Gastrocnemius medialis (tissue), 4 donors: ENCODE data around the gene ZNF529. TPM values are rescaled to one million over a fixed set of nuclear protein-coding genes. Genes with fewer than 3 reads are reported as not detected.

Experiments
- ATAC-seq, 2 donors: fragments of 150-250 bp; one replicate each; pipeline ENCODE4 v1.9.1; 2016
- DNase-seq, 2 donors: peaks; one replicate each; pipeline ENCODE4 v3.0.0-alpha.2; 2019
- H3K27ac ChIP-seq, 4 donors: fragments of 200-600 bp; sonication (generic); 1 replicate in 1 of 4; 2 replicates in 3 of 4; pipeline ENCODE4 v1.5.1; 2016 to 2018; ENCODE audit warnings: mild to moderate bottlenecking in 2 of 4, moderate library complexity in 1 of 4
- H3K27me3 ChIP-seq, 3 donors: fragments of 200-600 bp; sonication (generic) in 2 of 3; 1 replicate in 1 of 3; 2 replicates in 2 of 3; pipeline versions ENCODE4 v1.5.1 to v1.6.0; 2016 to 2019; ENCODE audit warnings: mild to moderate bottlenecking in 1 of 3, moderate library complexity in 1 of 3
- H3K36me3 ChIP-seq, 2 donors: fragments of 200-600 bp; sonication (generic) in 1 of 2; one replicate each; pipeline ENCODE4 v1.5.1; 2017 to 2018
- H3K4me1 ChIP-seq, 2 donors: fragments of 200-600 bp; sonication (generic) in 1 of 2; one replicate each; pipeline ENCODE4 v1.5.1; 2016 to 2017; ENCODE audit warnings: mild to moderate bottlenecking in 2 of 2
- H3K4me3 ChIP-seq, 4 donors: fragments of 200-600 bp; sonication (generic) in 3 of 4; 1 replicate in 1 of 4; 2 replicates in 3 of 4; pipeline ENCODE4 v1.5.1; 2016 to 2019; ENCODE audit warnings: mild to moderate bottlenecking in 2 of 4
- H3K9me3 ChIP-seq, 3 donors: fragments of 200-600 bp; sonication (generic) in 2 of 3; 1 replicate in 1 of 3; 2 replicates in 2 of 3; pipeline ENCODE4 v1.5.1; 2016 to 2019
- CTCF ChIP-seq, 5 experiments: fragments of 450-650 bp in 3 of 5; fragments of 200-600 bp in 2 of 5; sonication (generic) in 2 of 5; IDR thresholded peaks in 4 of 5; conservative IDR thresholded peaks in 1 of 5; 1 replicate in 4 of 5; 2 replicates in 1 of 5; pipeline ENCODE4 v1.5.1; 2016 to 2019; ENCODE audit warnings: antibody characterized with exemption in 5 of 5, mild to moderate bottlenecking in 3 of 5, moderate library complexity in 3 of 5
- POLR2A ChIP-seq, 2 donors: fragments of 450-650 bp; IDR thresholded peaks; one replicate each; pipeline ENCODE4 v1.6.1; 2017; ENCODE audit warnings: antibody characterized with exemption in 2 of 2, mild to moderate bottlenecking in 2 of 2, moderate library complexity in 2 of 2
- in situ Hi-C, 4 donors: fragments of 200-750 bp; cut with MboI; loops; one replicate each; pipeline versions ENCODE4 v1.15.0 to v1.8.0; 2017; ENCODE audit warnings: low sequenced_read_pairs in 4 of 4
- intact Hi-C: fragments of 100-400 bp; cut with DNase I; formaldehyde crosslinking; loops from one replicate; pipeline ENCODE4 v1.15.1; 2023; ENCODE audit warnings: low total_unique reads
- total RNA-seq, 4 donors: library from RNA; depleted of rRNA; stranded (reverse); fragments of >200 nt; gene quantifications; one replicate each; pipeline versions ENCODE4 v1.1.0 to v1.2.3, GENCODE V29; 2016

Gene ZNF529
- total RNA-seq, 4 donors from 2014 or later, result 4.1 to 6.6 (median 5.4) TPM

- H3K4me3 ChIP-seq, result peak overlapping the region; percentile 85 to 100 (median 94)
Measured at GRCh38 chr19:36572593-36573019, 486 bp downstream of the ZNF529 start.

GRCh38 chr19:36564391-36564790 lies 8.7 kb downstream of the ZNF529 start:
- intact Hi-C loops (no loop called here), in situ Hi-C loops (no loop called here)
- Histone ChIP-seq H3K27me3 (no peaks in the 10 kb centered on the region), H3K9me3 (peaks cover 10 to 71% (median 36%) of the 10 kb centered on the region in 3 donors), H3K4me1 (no peaks in the 10 kb centered on the region), H3K36me3 (peaks cover 4 to 94% of the 10 kb centered on the region in 2 donors), H3K4me3 (no peak overlapping the region), H3K27ac (no peak overlapping the region)
- DNase-seq (no peak), ATAC-seq (no peak)
- TF ChIP-seq POLR2A (IDR thresholded peaks at IDR 0.05) (no peak), CTCF (IDR thresholded peaks at IDR 0.05 in 4 of 5, conservative IDR thresholded peaks at IDR 0.05 in 1 of 5) (no peak)

More at GRCh38 chr19:36572593-36573019, 486 bp downstream of the ZNF529 start:
- DNase-seq (no peak), ATAC-seq (no peak)
- intact Hi-C loops (loop anchor here (1.0 to 10.0 kb wide), 9 partner anchors 44 to 645 kb away; partner anchors contain the start of genes ZFP14, ZNF260, ZNF345 and ZNF383), in situ Hi-C loops (no loop called here)
- H3K4me1 ChIP-seq, result peaks cover 16 to 17% of the 10 kb centered on the region in 2 donors
- no peak for TF ChIP-seq CTCF (IDR thresholded peaks at IDR 0.05 in 4 of 5, conservative IDR thresholded peaks at IDR 0.05 in 1 of 5)
- peak overlapping the region; percentile 81 to 91 (median 88) for H3K27ac ChIP-seq
- H3K9me3 ChIP-seq, result peaks cover 0 to 7% (median 1%) of the 10 kb centered on the region in 3 donors
- H3K36me3 ChIP-seq, result peaks cover 8 to 62% of the 10 kb centered on the region in 2 donors
- no peaks in the 10 kb centered on the region for H3K27me3 ChIP-seq

- in situ Hi-C loops, result no loop called here
- peaks cover 38 to 100% of the 10 kb centered on the region in 2 donors for H3K36me3 ChIP-seq
- no peak overlapping the region for H3K27ac ChIP-seq
- peaks cover 26 to 97% (median 58%) of the 10 kb centered on the region in 3 donors for H3K9me3 ChIP-seq
- DNase-seq (no peak), ATAC-seq (no peak)
- intact Hi-C loops, result no loop called here
- TF ChIP-seq POLR2A (IDR thresholded peaks at IDR 0.05), result no peak
- no peak for TF ChIP-seq CTCF (IDR thresholded peaks at IDR 0.05 in 4 of 5, conservative IDR thresholded peaks at IDR 0.05 in 1 of 5)
- peaks cover 0 to 3% (median 0%) of the 10 kb centered on the region in 3 donors for H3K27me3 ChIP-seq
- no peaks in the 10 kb centered on the region for H3K4me1 ChIP-seq
- peak overlapping the region in 1 of 4 donors; percentile 42 for H3K4me3 ChIP-seq
Measured at GRCh38 chr19:36547001-36547732, 25.9 kb downstream of the ZNF529 start.

GRCh38 chr19:36528921-36529518 lies 44.1 kb downstream of the ZNF529 start:
- H3K9me3 ChIP-seq, result peaks cover 0 to 31% (median 5%) of the 10 kb centered on the region in 3 donors
- H3K27ac ChIP-seq, result peak overlapping the region; percentile 83 to 94 (median 90)
- in situ Hi-C loops, result no loop called here

More at GRCh38 chr19:36528921-36529518, 44.1 kb downstream of the ZNF529 start:
- H3K27me3 ChIP-seq, result no peaks in the 10 kb centered on the region
- intact Hi-C loops, result loop anchor here (1.0 to 2.0 kb wide), 8 partner anchors 40 to 938 kb away; partner anchors contain the start of genes ZNF146, ZNF345, ZNF527 and ZNF529
- peaks cover 16 to 17% of the 10 kb centered on the region in 2 donors for H3K4me1 ChIP-seq
- DNase-seq (no peak), ATAC-seq (peak in 1 of 2 donors; percentile 10)
- peak overlapping the region; percentile 71 to 83 (median 80) for H3K4me3 ChIP-seq
- TF ChIP-seq CTCF (IDR thresholded peaks at IDR 0.05 in 4 of 5, conservative IDR thresholded peaks at IDR 0.05 in 1 of 5) (no peak), POLR2A (IDR thresholded peaks at IDR 0.05) (no peak)
- H3K36me3 ChIP-seq, result peaks cover 0 to 37% of the 10 kb centered on the region in 2 donors
